ENCODE results near the gene PTAFR. TPM values are rescaled to one million over a fixed set of nuclear protein-coding genes. Genes with fewer than 3 reads are reported as not detected.

PTAFR gene
- polyA plus RNA-seq, 12 donors, result 1.1 to 4.1 (median 1.8) TPM; not detected in 2

- DNase-seq, result no peak
These were observed 4.1 kb upstream of the PTAFR start for GRCh38 chr1:28180306-28181305.

GRCh38 chr1:28178690-28179485 is 2.4 kb upstream of the PTAFR start:
- no peak for DNase-seq

GRCh38 chr1:28175955-28176485 is 470 bp downstream of the PTAFR start:
- no peak for DNase-seq

- DNase-seq, result no peak
These were observed 2.6 kb downstream of the PTAFR start for GRCh38 chr1:28173980-28174297.

GRCh38 chr1:28173151-28173979 is 3.1 kb downstream of the PTAFR start:
- peak; percentile 43 for DNase-seq

GRCh38 chr1:28172713-28173150 is 3.8 kb downstream of the PTAFR start:
- DNase-seq, result no peak

- DNase-seq, result no peak
These were observed 5.2 kb downstream of the PTAFR start for GRCh38 chr1:28171246-28171645.

- no peak for DNase-seq
These were observed 6.4 kb downstream of the PTAFR start for GRCh38 chr1:28170001-28170596.

- DNase-seq, result no peak
These were observed 12.9 kb downstream of the PTAFR start for GRCh38 chr1:28163496-28164161.

GRCh38 chr1:28162151-28162550 is 14.3 kb downstream of the PTAFR start:
- DNase-seq, result no peak

- no peak for DNase-seq
These were observed 14.7 kb downstream of the PTAFR start for GRCh38 chr1:28161751-28162150.

- DNase-seq, result no peak
These were observed 15.7 kb downstream of the PTAFR start for GRCh38 chr1:28160782-28161266.

GRCh38 chr1:28159680-28160079 is 16.8 kb downstream of the PTAFR start:
- no peak for DNase-seq

- no peak for DNase-seq
These were observed 17.2 kb downstream of the PTAFR start for GRCh38 chr1:28159243-28159642.

GRCh38 chr1:28157894-28158293 is 18.6 kb downstream of the PTAFR start:
- DNase-seq, result no peak

- no peak for DNase-seq
These were observed 19.7 kb downstream of the PTAFR start for GRCh38 chr1:28156821-28157220.

- no peak for DNase-seq
These were observed 20.9 kb downstream of the PTAFR start for GRCh38 chr1:28155628-28156027.

- no peak for DNase-seq
These were observed 22.4 kb downstream of the PTAFR start for GRCh38 chr1:28154078-28154594.

GRCh38 chr1:28150125-28150780 is 26.2 kb downstream of the PTAFR start:
- no peak for DNase-seq

- DNase-seq, result no peak
These were observed 27.7 kb downstream of the PTAFR start for GRCh38 chr1:28148880-28149195.

Data from muscle of arm (tissue), 12 donors.